SK-N-SH treated with all-trans-retinoic acid at 6 μM for 48 hours (cell line): Measurements from ENCODE around the gene WDFY2.

Source experiments
- ARNTL ChIP-seq: fragments of 450-650 bp; formaldehyde crosslinking; IDR thresholded peaks from 2 replicates; pipeline ENCODE4 v1.5.0; 2020; ENCODE audit warnings: low read depth, mild to moderate bottlenecking, moderate library complexity, borderline replicate concordance
- CSDC2 ChIP-seq: fragments of 250-450 bp; sonication (Bioruptor Pico); IDR thresholded peaks from 2 replicates; pipeline ENCODE4 v1.5.0; 2020; ENCODE audit warnings: mild to moderate bottlenecking, moderate library complexity
- CSRNP3 ChIP-seq: fragments of 250-450 bp; sonication (Bioruptor Pico); IDR thresholded peaks from 2 replicates; pipeline ENCODE4 v1.5.1; 2021; ENCODE audit warnings: mild to moderate bottlenecking, moderate library complexity
- RARB ChIP-seq: fragments of 250-450 bp; sonication (Bioruptor Pico); IDR thresholded peaks from 2 replicates; pipeline ENCODE4 v1.8.0; 2021; ENCODE audit warnings: mild to moderate bottlenecking, moderate library complexity
- TCF4 ChIP-seq: fragments of 250-450 bp; sonication (Bioruptor Pico); IDR thresholded peaks from 2 replicates; pipeline ENCODE4 v1.8.0; 2021; ENCODE audit warnings: mild to moderate bottlenecking, moderate library complexity, borderline replicate concordance
- ZNF565 ChIP-seq: fragments of 450-650 bp; formaldehyde crosslinking; conservative IDR thresholded peaks from 2 replicates; pipeline ENCODE4 v1.5.0; 2020; ENCODE audit warnings: low read depth, mild to moderate bottlenecking, moderate library complexity
- ZNF8 ChIP-seq: fragments of 450-650 bp; formaldehyde crosslinking; IDR thresholded peaks from 2 replicates; pipeline ENCODE4 v1.5.0; 2020; ENCODE audit warnings: mild to moderate bottlenecking, moderate library complexity

GRCh38 chr13:51583469-51583874 is 790 bp upstream of the WDFY2 start:
- TF ChIP-seq CSRNP3 (CRISPR knock-in tag) (no peak), ZNF565 (no peak), RARB (CRISPR knock-in tag) (no peak), ZNF8 (CRISPR knock-in tag) (no peak), TCF4 (CRISPR knock-in tag) (no peak), CSDC2 (CRISPR knock-in tag) (no peak), ARNTL (CRISPR knock-in tag) (no peak)
